Measurements from ENCODE around the gene SLC25A25. TPM values are rescaled to one million over a fixed set of nuclear protein-coding genes. Genes with fewer than 3 reads are reported as not detected.

The SLC25A25 gene
- total and polyA plus RNA-seq, 10 of the 15 experiments (the other 5 are each of a cell fraction or from before 2014, with no cell fraction given), result 0.04 to 17.1 (median 12.4) TPM; not detected in 1

DNA sequence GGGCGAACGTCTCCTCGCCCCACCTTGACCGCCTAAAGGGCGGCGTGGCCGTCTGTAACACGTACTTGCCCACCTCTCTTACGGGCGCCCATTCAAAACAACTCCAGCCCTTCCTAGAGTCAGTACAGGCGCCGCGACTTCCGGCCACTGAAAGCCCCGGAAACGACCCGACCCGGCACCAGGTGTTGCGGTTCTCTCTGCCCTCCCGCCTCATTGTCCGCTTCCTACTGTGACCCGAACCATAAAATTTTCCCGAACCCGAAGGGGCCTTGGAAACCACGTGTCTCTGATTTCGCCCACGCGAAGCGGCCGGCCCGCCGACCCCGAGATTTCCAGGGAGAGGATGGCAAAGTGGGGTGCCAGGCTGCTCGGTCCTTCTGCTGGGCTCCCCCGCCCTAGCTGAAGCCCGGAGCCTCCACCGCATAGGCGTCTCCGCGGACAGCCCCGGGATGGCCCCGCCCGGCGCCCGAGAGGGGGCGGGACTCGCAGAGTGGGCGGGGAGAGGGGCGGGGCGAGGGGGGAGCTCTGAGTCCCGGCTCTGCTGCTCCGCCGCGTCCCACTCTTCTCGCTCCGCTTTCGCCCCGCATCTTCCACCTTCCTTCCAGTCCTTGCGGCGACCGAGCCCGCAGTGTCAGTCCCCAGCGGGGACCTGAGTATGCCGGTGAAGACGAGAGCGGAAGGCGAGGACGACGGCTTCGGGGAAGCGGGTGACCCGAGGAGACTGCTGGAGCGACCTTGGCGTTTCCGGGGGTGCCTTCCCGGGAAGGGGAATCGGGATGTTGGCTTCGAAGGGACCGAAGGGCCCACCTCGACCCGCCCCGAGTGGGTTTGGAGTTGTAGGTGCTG, 60.2 kb downstream of the SLC25A25 start (continued):
- no peak for TF ChIP-seq CHD4 (IDR thresholded peaks at IDR 0.05)
- TF ChIP-seq HDAC2 (IDR thresholded peaks at IDR 0.05), result no peak
- TF ChIP-seq SMARCA5 (IDR thresholded peaks at IDR 0.05), result no peak
- no peak for TF ChIP-seq KDM1A (IDR thresholded peaks at IDR 0.05; ENCODE audit: borderline replicate concordance)
- no peak for TF ChIP-seq SIX5 (IDR thresholded peaks at IDR 0.05; ENCODE audit: low read depth, low read length, severe bottlenecking)
- TF ChIP-seq RAD51 (IDR thresholded peaks at IDR 0.05), result peak; percentile 91
- no peak for TF ChIP-seq WRNIP1 (IDR thresholded peaks at IDR 0.05; ENCODE audit: borderline replicate concordance, low read depth, low read length)

DNA sequence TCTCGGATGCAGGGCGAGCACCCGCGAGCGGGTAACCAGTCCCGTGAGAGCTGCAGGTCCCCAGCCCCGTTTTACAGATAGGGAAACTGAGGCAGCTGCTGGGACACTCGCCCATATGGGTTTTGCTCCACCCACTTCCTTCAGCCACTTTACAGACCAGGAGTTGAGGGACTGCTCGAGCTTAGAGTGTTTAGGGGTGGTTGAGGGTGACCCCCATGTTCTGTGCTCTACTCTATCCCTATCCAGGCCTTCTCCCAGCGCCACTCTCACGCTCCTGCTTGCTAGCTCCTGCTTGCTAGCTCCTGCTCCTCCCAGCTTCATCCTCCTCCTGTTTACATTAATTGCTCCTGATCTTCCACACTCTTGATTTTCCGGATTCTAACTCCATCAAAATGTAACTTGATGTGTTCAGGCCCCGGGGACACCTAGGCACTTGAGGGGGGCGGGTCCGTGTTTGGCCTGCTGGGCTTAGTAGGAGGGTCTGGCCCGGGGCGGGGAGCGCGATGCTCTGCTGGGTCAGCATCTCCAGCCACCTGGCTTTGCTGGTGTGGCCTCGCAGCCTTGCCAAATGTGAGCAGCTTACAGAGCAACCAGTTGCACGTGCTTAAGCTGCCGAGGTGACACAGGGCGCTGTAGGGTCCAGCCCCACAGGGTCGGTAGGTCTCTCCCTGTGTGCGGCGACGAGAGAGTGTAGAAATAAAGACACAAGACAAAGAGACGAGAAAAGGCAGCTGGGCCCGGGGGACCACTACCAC, 61.0 kb downstream of the SLC25A25 start:
- FAIRE-seq (no peak), DNase-seq (ENCODE audit: low read depth, low spot score) (no peak), ATAC-seq (no peak)
- Histone ChIP-seq H3K4me1 (ENCODE audit: control insufficient read depth, insufficient read depth, low read length) (peaks cover 14% of the 10 kb centered on the region; the same call in 1 of the 2 replicates), H3K9ac (ENCODE audit: control insufficient read depth, insufficient read depth, low read length) (peak overlapping the region; percentile 98; the same call in 1 of the 2 replicates), H3K27ac (ENCODE audit: control insufficient read depth, insufficient read depth) (peak overlapping the region; percentile 99; the same call in 1 of the 2 replicates), H4K20me1 (ENCODE audit: control insufficient read depth, insufficient read depth) (no peaks in the 10 kb centered on the region), H3K79me2 (ENCODE audit: control insufficient read depth, insufficient read depth, low read length) (peaks cover 32% of the 10 kb centered on the region), H2AFZ (ENCODE audit: control insufficient read depth, low read depth, low read length) (peak overlapping the region; percentile 99), H3K4me3 (peak overlapping the region; percentile 88), H3K27me3 (replicated peaks in 1 of 2; ENCODE audit: control insufficient read depth in 2 of 2, insufficient read depth in 2 of 2, low read length in 1 of 2) (no peaks in the 10 kb centered on the region; a peak in 2 of 4 replicates), H3K9me3 (replicated peaks; ENCODE audit: control insufficient read depth, insufficient read depth, low read length) (no peaks in the 10 kb centered on the region), H3K36me3 (ENCODE audit: control insufficient read depth in 2 of 2, insufficient read depth in 2 of 2, low read length in 1 of 2) (peaks cover 0 to 7% of the 10 kb centered on the region in 2 experiments; a peak in 2 of 4 replicates), H3K4me2 (ENCODE audit: control insufficient read depth, insufficient read depth) (peak overlapping the region; percentile 79)
- TSS peak; percentile 88 for BruUV-seq (replicated peaks)
- ChIA-PET CTCF (interaction anchor here (0.6 to 7.4 kb wide), 12 partner anchors 13 to 186 kb away, joined by 3 to 84 read pairs (median 3); no protein-coding TSS in a partner anchor), POLR2A (interaction anchor here (0.5 to 1.5 kb wide), 9 partner anchors 9 to 1365 kb away, joined by 3 to 10 read pairs (median 3); no protein-coding TSS in a partner anchor), RAD21 (ENCODE audit: unreplicated experiment) (interaction anchor here (0.6 to 1.4 kb wide), 10 partner anchors 11 to 394 kb away, joined by 3 to 8 read pairs (median 4); partner anchors contain the start of genes GOLGA2, NAIF1, SWI5 and TOR2A), SMC1A (ENCODE audit: uncharacterized antibody, unreplicated experiment) (interaction anchor here (1.4 kb wide), 1 partner anchor 11 kb away, joined by 6 read pairs; no protein-coding TSS in a partner anchor)
- intact Hi-C loops (cut with micrococcal nuclease; ENCODE audit: unreplicated experiment), result loop anchor here (5.0 kb wide), 2 partner anchors 213 to 342 kb away; partner anchors contain the start of genes CDK9 and SLC27A4
- in situ Hi-C loops (cut with MboI), result no loop called here
- 36% methylated on average over 29 of the region's 29 CpGs for WGBS (ENCODE audit: insufficient coverage, insufficient replicate concordance, low lambda C conversion rate, missing lambda C conversion rate)
- TF ChIP-seq POLR2AphosphoS5 (IDR thresholded peaks at IDR 0.05; ENCODE audit: low read length) (no peak), PAX8 (IDR thresholded peaks at IDR 0.05) (no peak), MTA3 (IDR thresholded peaks at IDR 0.05; ENCODE audit: borderline replicate concordance, low read length) (no peak), POU2F2 (IDR thresholded peaks at IDR 0.05; ENCODE audit: borderline replicate concordance, low read depth, low read length) (no peak), CHD1 (IDR thresholded peaks at IDR 0.05; ENCODE audit: low read depth, low read length) (no peak), CHD2 (IDR thresholded peaks at IDR 0.05; ENCODE audit: borderline replicate concordance, low read depth, low read length) (no peak), HDAC2 (IDR thresholded peaks at IDR 0.05) (no peak), RFX5 (IDR thresholded peaks at IDR 0.05; ENCODE audit: low read depth, low read length) (no peak), CREB1 (IDR thresholded peaks at IDR 0.05; ENCODE audit: low read depth) (no peak)
- TF ChIP-seq, protein P1, sequence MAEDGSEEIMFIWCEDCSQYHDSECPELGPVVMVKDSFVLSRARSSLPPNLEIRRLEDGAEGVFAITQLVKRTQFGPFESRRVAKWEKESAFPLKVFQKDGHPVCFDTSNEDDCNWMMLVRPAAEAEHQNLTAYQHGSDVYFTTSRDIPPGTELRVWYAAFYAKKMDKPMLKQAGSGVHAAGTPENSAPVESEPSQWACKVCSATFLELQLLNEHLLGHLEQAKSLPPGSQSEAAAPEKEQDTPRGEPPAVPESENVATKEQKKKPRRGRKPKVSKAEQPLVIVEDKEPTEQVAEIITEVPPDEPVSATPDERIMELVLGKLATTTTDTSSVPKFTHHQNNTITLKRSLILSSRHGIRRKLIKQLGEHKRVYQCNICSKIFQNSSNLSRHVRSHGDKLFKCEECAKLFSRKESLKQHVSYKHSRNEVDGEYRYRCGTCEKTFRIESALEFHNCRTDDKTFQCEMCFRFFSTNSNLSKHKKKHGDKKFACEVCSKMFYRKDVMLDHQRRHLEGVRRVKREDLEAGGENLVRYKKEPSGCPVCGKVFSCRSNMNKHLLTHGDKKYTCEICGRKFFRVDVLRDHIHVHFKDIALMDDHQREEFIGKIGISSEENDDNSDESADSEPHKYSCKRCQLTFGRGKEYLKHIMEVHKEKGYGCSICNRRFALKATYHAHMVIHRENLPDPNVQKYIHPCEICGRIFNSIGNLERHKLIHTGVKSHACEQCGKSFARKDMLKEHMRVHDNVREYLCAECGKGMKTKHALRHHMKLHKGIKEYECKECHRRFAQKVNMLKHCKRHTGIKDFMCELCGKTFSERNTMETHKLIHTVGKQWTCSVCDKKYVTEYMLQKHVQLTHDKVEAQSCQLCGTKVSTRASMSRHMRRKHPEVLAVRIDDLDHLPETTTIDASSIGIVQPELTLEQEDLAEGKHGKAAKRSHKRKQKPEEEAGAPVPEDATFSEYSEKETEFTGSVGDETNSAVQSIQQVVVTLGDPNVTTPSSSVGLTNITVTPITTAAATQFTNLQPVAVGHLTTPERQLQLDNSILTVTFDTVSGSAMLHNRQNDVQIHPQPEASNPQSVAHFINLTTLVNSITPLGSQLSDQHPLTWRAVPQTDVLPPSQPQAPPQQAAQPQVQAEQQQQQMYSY (CRISPR knock-in tag; IDR thresholded peaks at IDR 0.05), result no peak
- TF ChIP-seq, protein P2, sequence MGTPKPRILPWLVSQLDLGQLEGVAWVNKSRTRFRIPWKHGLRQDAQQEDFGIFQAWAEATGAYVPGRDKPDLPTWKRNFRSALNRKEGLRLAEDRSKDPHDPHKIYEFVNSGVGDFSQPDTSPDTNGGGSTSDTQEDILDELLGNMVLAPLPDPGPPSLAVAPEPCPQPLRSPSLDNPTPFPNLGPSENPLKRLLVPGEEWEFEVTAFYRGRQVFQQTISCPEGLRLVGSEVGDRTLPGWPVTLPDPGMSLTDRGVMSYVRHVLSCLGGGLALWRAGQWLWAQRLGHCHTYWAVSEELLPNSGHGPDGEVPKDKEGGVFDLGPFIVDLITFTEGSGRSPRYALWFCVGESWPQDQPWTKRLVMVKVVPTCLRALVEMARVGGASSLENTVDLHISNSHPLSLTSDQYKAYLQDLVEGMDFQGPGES (IDR thresholded peaks at IDR 0.05), result no peak

Data from GM12878 (cell line).